Measurements from ENCODE around the gene STPG3. TPM values are rescaled to one million over a fixed set of nuclear protein-coding genes. Genes with fewer than 3 reads are reported as not detected.

STPG3 gene
- total and polyA plus RNA-seq, 9 of the 15 experiments (the other 6 are each of a cell fraction or from before 2014, with no cell fraction given), result not detected

DNA sequence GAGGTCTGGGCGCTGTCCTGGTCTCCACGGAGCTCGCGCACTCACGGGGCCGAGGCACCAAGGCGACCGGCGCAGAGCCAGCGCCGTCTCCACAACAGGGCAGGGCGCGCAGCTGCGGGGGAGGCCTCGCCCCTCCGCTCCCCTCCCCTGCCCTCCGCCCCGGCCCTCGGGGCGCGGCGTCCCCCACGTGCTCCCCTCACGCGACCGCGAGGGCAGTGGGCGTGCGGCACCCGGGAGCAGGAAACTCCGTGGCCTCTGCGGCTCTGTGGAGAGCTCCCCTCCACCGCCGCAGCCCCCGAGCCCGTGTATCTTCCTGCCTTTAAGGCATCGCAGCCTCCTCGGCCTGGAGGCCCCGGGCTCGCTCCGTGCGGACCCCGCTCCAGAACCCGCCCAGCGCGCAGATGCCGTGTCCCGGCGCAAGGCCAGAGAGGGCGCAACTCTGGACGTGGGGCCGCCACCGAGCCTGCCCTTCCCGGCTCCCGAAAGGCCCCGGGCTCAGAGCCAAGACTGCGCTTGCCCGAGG is 10.7 kb upstream of the STPG3 start (continued):
- TF ChIP-seq, protein P1, sequence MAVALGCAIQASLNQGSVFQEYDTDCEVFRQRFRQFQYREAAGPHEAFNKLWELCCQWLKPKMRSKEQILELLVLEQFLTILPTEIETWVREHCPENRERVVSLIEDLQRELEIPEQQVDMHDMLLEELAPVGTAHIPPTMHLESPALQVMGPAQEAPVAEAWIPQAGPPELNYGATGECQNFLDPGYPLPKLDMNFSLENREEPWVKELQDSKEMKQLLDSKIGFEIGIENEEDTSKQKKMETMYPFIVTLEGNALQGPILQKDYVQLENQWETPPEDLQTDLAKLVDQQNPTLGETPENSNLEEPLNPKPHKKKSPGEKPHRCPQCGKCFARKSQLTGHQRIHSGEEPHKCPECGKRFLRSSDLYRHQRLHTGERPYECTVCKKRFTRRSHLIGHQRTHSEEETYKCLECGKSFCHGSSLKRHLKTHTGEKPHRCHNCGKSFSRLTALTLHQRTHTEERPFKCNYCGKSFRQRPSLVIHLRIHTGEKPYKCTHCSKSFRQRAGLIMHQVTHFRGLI (CRISPR knock-in tag; IDR thresholded peaks at IDR 0.05), result no peak
- TF ChIP-seq ETS1 (conservative IDR thresholded peaks at IDR 0.05; ENCODE audit: control insufficient read depth, low read depth, low read length) (peak; percentile 76), ZNF75A (CRISPR knock-in tag; IDR thresholded peaks at IDR 0.05) (no peak), EP300 (IDR thresholded peaks at IDR 0.05; ENCODE audit: low read length) (no peak), ZNF551 (CRISPR knock-in tag; IDR thresholded peaks at IDR 0.05) (no peak), ZNF384 (IDR thresholded peaks at IDR 0.05; ENCODE audit: low read depth, low read length) (no peak), POLR3G (IDR thresholded peaks at IDR 0.05; ENCODE audit: extremely low read depth, insufficient read length, insufficient replicate concordance) (no peak), HIVEP1 (CRISPR knock-in tag; IDR thresholded peaks at IDR 0.05) (no peak), SMAD4 (CRISPR knock-in tag; conservative IDR thresholded peaks at IDR 0.05) (peak; percentile 92), PREB (CRISPR knock-in tag; IDR thresholded peaks at IDR 0.05) (no peak), POLR2AphosphoS2 (IDR thresholded peaks at IDR 0.05; ENCODE audit: low read length) (no peak), CBFA2T2 (conservative IDR thresholded peaks at IDR 0.05) (no peak), AFF1 (IDR thresholded peaks at IDR 0.05; ENCODE audit: low read depth in 1 of 2, partially characterized antibody in 2 of 2) (no peak), GTF2F1 (IDR thresholded peaks at IDR 0.05; ENCODE audit: low read depth, low read length) (no peak), ZNF695 (CRISPR knock-in tag; IDR thresholded peaks at IDR 0.05) (no peak), MED1 (CRISPR knock-in tag; IDR thresholded peaks at IDR 0.05; ENCODE audit: borderline replicate concordance) (no peak)
- TF ChIP-seq, protein P2, sequence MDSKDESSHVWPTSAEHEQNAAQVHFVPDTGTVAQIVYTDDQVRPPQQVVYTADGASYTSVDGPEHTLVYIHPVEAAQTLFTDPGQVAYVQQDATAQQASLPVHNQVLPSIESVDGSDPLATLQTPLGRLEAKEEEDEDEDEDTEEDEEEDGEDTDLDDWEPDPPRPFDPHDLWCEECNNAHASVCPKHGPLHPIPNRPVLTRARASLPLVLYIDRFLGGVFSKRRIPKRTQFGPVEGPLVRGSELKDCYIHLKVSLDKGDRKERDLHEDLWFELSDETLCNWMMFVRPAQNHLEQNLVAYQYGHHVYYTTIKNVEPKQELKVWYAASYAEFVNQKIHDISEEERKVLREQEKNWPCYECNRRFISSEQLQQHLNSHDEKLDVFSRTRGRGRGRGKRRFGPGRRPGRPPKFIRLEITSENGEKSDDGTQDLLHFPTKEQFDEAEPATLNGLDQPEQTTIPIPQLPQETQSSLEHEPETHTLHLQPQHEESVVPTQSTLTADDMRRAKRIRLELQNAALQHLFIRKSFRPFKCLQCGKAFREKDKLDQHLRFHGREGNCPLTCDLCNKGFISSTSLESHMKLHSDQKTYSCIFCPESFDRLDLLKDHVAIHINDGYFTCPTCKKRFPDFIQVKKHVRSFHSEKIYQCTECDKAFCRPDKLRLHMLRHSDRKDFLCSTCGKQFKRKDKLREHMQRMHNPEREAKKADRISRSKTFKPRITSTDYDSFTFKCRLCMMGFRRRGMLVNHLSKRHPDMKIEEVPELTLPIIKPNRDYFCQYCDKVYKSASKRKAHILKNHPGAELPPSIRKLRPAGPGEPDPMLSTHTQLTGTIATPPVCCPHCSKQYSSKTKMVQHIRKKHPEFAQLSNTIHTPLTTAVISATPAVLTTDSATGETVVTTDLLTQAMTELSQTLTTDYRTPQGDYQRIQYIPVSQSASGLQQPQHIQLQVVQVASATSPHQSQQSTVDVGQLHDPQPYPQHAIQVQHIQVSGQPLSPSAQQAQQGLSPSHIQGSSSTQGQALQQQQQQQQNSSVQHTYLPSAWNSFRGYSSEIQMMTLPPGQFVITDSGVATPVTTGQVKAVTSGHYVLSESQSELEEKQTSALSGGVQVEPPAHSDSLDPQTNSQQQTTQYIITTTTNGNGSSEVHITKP (IDR thresholded peaks at IDR 0.05; ENCODE audit: partially characterized antibody), result peak; percentile 33
